ENCODE data around the gene MAN2A1. TPM values are rescaled to one million over a fixed set of nuclear protein-coding genes. Genes with fewer than 3 reads are reported as not detected.

Gene MAN2A1
- total and polyA plus RNA-seq, 2 experiments from 2014 or later, result 32.5 to 129 TPM

DNA sequence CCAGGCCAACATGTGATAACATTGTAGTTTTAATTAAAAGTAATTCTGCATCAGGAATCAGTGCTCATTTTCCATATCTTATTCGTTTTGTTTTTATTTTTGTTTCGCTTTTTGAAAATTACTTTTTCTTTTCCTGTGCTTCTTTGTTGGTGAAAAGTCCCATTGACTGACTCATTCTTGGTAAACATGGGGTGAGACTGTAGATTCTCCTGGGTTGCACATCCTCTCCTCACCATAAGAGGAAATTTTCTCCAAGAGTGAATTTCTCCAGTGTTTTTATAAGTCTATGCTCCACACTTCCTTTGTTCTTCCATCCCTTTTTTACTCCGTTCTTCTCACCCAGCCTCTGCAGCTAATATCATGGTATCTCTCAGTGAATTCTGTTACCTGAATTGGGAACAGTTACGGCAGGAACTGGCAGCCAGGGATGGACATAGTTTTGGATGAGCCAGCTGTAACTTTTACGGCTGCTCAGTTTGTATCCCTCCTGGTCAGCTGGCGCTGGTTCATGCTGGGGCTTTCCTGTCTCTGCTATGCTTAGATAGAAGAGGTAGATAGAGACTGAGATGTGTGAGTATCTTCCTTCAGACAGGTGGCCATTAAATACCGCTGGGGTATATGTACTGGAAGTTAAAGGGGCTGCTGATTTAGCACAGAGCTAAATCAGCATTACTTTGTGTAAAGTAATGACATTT lies 80.0 kb downstream of the MAN2A1 start:
- H3F3A ChIP-seq (replicated peaks; ENCODE audit: low read depth), result no peaks in the 10 kb centered on the region

More for the DNA sequence above, 80.0 kb downstream of the MAN2A1 start:
- Mint-ChIP-seq H3K36me3 (ENCODE audit: low read depth) (peaks cover 31% of the 10 kb centered on the region), H3K27me3 (ENCODE audit: insufficient read depth, low read depth, poor library complexity) (peaks cover 4% of the 10 kb centered on the region), H3K27ac (peak overlapping the region; percentile 60), H3K9me3 (no peaks in the 10 kb centered on the region), H3K4me3 (no peak overlapping the region), H3K4me1 (peaks cover 16% of the 10 kb centered on the region; the same call in 2 of the 3 replicates)
- H3K4me2 ChIP-seq, result no peak overlapping the region
- ATAC-seq, result no peak
- no peaks in the 10 kb centered on the region for H3K27me3 ChIP-seq (ENCODE audit: insufficient read depth)
- H4K20me1 ChIP-seq (replicated peaks; ENCODE audit: insufficient read depth), result peaks cover 13% of the 10 kb centered on the region
- TF ChIP-seq STAT1 (IDR thresholded peaks at IDR 0.05; ENCODE audit: unreplicated experiment) (no peak), CREB1 (CRISPR knock-in tag; IDR thresholded peaks at IDR 0.05; ENCODE audit: low read depth) (no peak), ZNF114 (CRISPR knock-in tag; IDR thresholded peaks at IDR 0.05) (no peak), ZNF331 (CRISPR knock-in tag; IDR thresholded peaks at IDR 0.05; ENCODE audit: low read depth) (no peak), EZH2phosphoT487 (IDR thresholded peaks at IDR 0.05; ENCODE audit: unreplicated experiment) (no peak), POLR2AphosphoS5 (IDR thresholded peaks at IDR 0.05; ENCODE audit: low read depth) (no peak), JUNB (IDR thresholded peaks at IDR 0.05; ENCODE audit: unreplicated experiment) (no peak), REST (IDR thresholded peaks at IDR 0.05; ENCODE audit: unreplicated experiment) (no peak)
- TF ChIP-seq, protein P1, sequence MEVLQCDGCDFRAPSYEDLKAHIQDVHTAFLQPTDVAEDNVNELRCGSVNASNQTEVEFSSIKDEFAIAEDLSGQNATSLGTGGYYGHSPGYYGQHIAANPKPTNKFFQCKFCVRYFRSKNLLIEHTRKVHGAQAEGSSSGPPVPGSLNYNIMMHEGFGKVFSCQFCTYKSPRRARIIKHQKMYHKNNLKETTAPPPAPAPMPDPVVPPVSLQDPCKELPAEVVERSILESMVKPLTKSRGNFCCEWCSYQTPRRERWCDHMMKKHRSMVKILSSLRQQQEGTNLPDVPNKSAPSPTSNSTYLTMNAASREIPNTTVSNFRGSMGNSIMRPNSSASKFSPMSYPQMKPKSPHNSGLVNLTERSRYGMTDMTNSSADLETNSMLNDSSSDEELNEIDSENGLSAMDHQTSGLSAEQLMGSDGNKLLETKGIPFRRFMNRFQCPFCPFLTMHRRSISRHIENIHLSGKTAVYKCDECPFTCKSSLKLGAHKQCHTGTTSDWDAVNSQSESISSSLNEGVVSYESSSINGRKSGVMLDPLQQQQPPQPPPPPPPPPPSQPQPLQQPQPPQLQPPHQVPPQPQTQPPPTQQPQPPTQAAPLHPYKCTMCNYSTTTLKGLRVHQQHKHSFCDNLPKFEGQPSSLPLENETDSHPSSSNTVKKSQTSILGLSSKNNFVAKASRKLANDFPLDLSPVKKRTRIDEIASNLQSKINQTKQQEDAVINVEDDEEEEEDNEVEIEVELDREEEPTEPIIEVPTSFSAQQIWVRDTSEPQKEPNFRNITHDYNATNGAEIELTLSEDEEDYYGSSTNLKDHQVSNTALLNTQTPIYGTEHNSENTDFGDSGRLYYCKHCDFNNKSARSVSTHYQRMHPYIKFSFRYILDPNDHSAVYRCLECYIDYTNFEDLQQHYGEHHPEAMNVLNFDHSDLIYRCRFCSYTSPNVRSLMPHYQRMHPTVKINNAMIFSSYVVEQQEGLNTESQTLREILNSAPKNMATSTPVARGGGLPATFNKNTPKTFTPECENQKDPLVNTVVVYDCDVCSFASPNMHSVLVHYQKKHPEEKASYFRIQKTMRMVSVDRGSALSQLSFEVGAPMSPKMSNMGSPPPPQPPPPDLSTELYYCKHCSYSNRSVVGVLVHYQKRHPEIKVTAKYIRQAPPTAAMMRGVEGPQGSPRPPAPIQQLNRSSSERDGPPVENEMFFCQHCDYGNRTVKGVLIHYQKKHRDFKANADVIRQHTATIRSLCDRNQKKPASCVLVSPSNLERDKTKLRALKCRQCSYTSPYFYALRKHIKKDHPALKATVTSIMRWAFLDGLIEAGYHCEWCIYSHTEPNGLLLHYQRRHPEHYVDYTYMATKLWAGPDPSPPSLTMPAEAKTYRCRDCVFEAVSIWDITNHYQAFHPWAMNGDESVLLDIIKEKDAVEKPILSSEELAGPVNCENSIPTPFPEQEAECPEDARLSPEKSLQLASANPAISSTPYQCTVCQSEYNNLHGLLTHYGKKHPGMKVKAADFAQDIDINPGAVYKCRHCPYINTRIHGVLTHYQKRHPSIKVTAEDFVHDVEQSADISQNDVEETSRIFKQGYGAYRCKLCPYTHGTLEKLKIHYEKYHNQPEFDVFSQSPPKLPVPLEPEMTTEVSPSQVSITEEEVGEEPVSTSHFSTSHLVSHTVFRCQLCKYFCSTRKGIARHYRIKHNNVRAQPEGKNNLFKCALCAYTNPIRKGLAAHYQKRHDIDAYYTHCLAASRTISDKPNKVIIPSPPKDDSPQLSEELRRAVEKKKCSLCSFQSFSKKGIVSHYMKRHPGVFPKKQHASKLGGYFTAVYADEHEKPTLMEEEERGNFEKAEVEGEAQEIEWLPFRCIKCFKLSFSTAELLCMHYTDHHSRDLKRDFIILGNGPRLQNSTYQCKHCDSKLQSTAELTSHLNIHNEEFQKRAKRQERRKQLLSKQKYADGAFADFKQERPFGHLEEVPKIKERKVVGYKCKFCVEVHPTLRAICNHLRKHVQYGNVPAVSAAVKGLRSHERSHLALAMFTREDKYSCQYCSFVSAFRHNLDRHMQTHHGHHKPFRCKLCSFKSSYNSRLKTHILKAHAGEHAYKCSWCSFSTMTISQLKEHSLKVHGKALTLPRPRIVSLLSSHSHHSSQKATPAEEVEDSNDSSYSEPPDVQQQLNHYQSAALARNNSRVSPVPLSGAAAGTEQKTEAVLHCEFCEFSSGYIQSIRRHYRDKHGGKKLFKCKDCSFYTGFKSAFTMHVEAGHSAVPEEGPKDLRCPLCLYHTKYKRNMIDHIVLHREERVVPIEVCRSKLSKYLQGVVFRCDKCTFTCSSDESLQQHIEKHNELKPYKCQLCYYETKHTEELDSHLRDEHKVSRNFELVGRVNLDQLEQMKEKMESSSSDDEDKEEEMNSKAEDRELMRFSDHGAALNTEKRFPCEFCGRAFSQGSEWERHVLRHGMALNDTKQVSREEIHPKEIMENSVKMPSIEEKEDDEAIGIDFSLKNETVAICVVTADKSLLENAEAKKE (CRISPR knock-in tag; IDR thresholded peaks at IDR 0.05), result no peak
- TF ChIP-seq, protein P2, sequence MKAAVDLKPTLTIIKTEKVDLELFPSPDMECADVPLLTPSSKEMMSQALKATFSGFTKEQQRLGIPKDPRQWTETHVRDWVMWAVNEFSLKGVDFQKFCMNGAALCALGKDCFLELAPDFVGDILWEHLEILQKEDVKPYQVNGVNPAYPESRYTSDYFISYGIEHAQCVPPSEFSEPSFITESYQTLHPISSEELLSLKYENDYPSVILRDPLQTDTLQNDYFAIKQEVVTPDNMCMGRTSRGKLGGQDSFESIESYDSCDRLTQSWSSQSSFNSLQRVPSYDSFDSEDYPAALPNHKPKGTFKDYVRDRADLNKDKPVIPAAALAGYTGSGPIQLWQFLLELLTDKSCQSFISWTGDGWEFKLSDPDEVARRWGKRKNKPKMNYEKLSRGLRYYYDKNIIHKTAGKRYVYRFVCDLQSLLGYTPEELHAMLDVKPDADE (IDR thresholded peaks at IDR 0.05), result no peak
- peaks cover 32% of the 10 kb centered on the region for H3K79me2 ChIP-seq (replicated peaks; ENCODE audit: insufficient read depth)
- H2AFZ ChIP-seq, result no peak overlapping the region
- H3K27ac ChIP-seq (ENCODE audit: low read depth), result no peak overlapping the region
- DNase-seq (ENCODE audit: low spot score), result no peak
- H3K36me3 ChIP-seq (ENCODE audit: insufficient read depth), result no peaks in the 10 kb centered on the region; the same call in 1 of the 2 replicates
- H3K9me2 ChIP-seq (ENCODE audit: insufficient read depth), result no peaks in the 10 kb centered on the region
- H3K4me1 ChIP-seq (ENCODE audit: insufficient read depth), result no peaks in the 10 kb centered on the region
- H3K4me3 ChIP-seq, result no peak overlapping the region
